Esophagus muscularis mucosa (tissue), 4 donors: ENCODE results near the gene EFNA1. TPM values are rescaled to one million over a fixed set of nuclear protein-coding genes. Genes with fewer than 3 reads are reported as not detected.
A peak's percentile ranks its signal among the peaks of the same experiment; 100 is the strongest.

Source experiments
- DNase-seq: peaks from one replicate; pipeline ENCODE4 v3.0.0-alpha.2; 2017; ENCODE audit errors: extremely low spot score
- H3K27ac ChIP-seq, 4 donors: fragments of 200-600 bp; sonication (generic); replicated peaks in 1 of 4; 1 replicate in 3 of 4; 2 replicates in 1 of 4; pipeline ENCODE4 v1.5.1; 2016 to 2019; ENCODE audit warnings: mild to moderate bottlenecking in 1 of 4
- H3K27me3 ChIP-seq, 4 donors: fragments of 200-600 bp; sonication (generic); one replicate each; pipeline versions ENCODE4 v1.5.1 to v1.6.0; 2016 to 2019
- H3K36me3 ChIP-seq, 4 donors: fragments of 200-600 bp; sonication (generic); one replicate each; pipeline ENCODE4 v1.5.1; 2016 to 2019
- H3K4me1 ChIP-seq, 4 donors: fragments of 200-600 bp; sonication (generic); one replicate each; pipeline ENCODE4 v1.5.1; 2016 to 2019
- H3K4me3 ChIP-seq, 4 donors: fragments of 200-600 bp; sonication (generic); 1 replicate in 2 of 4; 2 replicates in 2 of 4; pipeline ENCODE4 v1.5.1; 2016 to 2019; ENCODE audit warnings: mild to moderate bottlenecking in 4 of 4, moderate library complexity in 1 of 4
- H3K9me3 ChIP-seq, 4 donors: fragments of 200-600 bp; sonication (generic); 1 replicate in 3 of 4; 2 replicates in 1 of 4; pipeline ENCODE4 v1.5.1; 2016 to 2019
- CTCF ChIP-seq, 3 experiments: fragments of 200-600 bp in 2 of 3; fragments of 450-650 bp in 1 of 3; sonication (generic) in 2 of 3; IDR thresholded peaks; one replicate each; pipeline ENCODE4 v1.5.1; 2017 to 2019; ENCODE audit warnings: antibody characterized with exemption in 3 of 3, mild to moderate bottlenecking in 2 of 3, moderate library complexity in 1 of 3
- EP300 ChIP-seq: sonication (generic); formaldehyde crosslinking; IDR thresholded peaks from one replicate; pipeline ENCODE4 v1.6.1; 2017; ENCODE audit warnings: antibody characterized with exemption
- POLR2A ChIP-seq: fragments of 450-650 bp; IDR thresholded peaks from one replicate; pipeline ENCODE4 v1.6.1; 2017; ENCODE audit warnings: antibody characterized with exemption, moderate library complexity, mild to moderate bottlenecking, low read depth
- POLR2AphosphoS5 ChIP-seq, 2 donors: sonication (generic); formaldehyde crosslinking; IDR thresholded peaks; one replicate each; pipeline ENCODE4 v1.6.1; 2017; ENCODE audit warnings: antibody characterized with exemption in 2 of 2
- WGBS: methylation state at CpG from one replicate; pipeline ENCODE4 v1.1.5; 2018; 5-methylcytosine and 5-hydroxymethylcytosine counted together
- intact Hi-C: fragments of 100-400 bp; cut with DNase I; formaldehyde crosslinking; loops from one replicate; pipeline ENCODE4 v1.15.1; 2023
- total RNA-seq, 4 donors: library from RNA; depleted of rRNA; stranded (reverse); fragments of >200 nt; gene quantifications; one replicate each; pipeline versions ENCODE4 v1.1.0 to v1.2.1, GENCODE V29; 2016

Gene EFNA1
- total RNA-seq, 4 donors from 2014 or later = 11.2 to 37.3 (median 27.5) TPM

DNA sequence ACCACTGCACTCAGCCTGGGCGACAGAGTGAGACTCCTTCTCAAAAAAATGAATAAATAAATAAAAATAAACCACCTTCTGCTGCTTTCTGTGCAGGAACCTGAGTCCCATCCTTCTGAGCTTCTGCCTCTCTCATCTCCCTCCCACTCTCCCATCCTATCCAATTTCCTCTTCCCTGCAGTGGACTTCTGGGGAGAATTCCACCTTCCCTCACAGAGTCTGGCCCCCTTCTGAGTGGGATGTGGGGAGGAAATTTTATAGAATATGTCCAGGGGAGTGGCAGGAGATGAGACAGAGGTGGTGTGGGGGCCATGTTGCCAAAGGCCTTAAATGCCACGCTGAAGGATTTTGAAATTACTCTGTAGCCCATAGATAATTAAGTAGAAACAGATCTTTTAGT is 5.4 kb upstream of the EFNA1 start:
- Histone ChIP-seq H3K27me3 (peaks cover 0 to 5% (median 0%) of the 10 kb centered on the region in 4 donors), H3K9me3 (no peaks in the 10 kb centered on the region), H3K4me1 (peaks cover 17 to 31% (median 19%) of the 10 kb centered on the region in 4 donors), H3K4me3 (no peak overlapping the region), H3K27ac (no peak overlapping the region), H3K36me3 (no peaks in the 10 kb centered on the region)
- DNase-seq = no peak
- intact Hi-C loops = no loop called here
- TF ChIP-seq EP300 (no peak), POLR2AphosphoS5 (IDR thresholded peaks at IDR 0.05) (no peak), POLR2A (no peak), CTCF (IDR thresholded peaks at IDR 0.05) (no peak)
- 67% methylated on average over 2 of the region's 2 CpGs for WGBS

GRCh38 chr1:155123801-155124200 is 3.9 kb upstream of the EFNA1 start:
- intact Hi-C loops = no loop called here
- DNase-seq = no peak
- TF ChIP-seq POLR2A = no peak
- no peak for TF ChIP-seq CTCF (IDR thresholded peaks at IDR 0.05)
- TF ChIP-seq POLR2AphosphoS5 (IDR thresholded peaks at IDR 0.05) = no peak
- TF ChIP-seq EP300 = no peak

DNA sequence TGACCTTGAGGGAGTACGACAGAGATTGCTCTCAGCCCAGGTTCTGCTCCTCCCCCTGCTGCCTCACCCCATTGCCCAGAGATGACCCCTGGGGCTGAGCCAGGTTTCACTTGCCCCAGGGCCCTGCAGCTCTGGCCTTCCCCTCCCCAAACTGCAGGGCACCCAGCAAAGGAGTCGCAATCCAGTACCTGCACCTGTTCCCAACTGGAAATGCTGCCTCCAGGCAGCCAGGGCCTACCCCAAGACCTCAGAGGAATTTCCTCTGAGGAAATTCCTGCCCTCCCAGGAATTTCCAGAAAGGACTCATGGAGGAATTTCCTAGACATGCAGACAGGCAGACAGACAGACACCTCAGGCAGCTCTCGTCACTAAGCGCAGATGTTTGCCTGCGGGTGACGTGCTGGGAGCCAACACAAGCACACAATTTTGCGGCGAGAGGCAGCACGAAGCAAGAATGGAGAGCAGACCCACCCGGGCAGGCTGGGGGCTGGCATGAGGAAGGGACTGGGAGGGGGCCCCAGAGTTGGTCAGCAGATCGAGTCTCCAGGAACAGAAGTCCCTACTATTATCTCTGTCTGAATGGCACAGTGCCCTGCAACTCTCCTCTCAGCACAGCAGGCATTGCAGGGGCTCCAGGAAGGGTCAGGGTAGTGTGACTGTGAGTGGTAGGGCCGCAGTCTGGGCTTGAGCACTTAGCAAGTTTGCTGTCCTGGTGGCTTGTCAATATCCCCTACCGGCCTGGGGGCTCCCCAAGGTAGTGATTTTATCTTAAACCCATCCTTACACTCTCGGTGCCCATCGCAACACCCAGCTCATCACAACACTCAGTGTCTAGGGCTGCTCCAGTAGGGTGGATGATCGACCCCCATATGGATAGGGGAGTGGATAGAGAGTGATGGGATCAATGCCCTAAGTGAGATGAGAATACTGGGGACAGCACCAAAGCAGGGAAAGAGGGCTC is 2.9 kb upstream of the EFNA1 start:
- no peak overlapping the region for H3K4me3 ChIP-seq
- no peaks in the 10 kb centered on the region for H3K36me3 ChIP-seq
- TF ChIP-seq EP300 (no peak), POLR2A (no peak), CTCF (IDR thresholded peaks at IDR 0.05) (no peak), POLR2AphosphoS5 (IDR thresholded peaks at IDR 0.05) (no peak)
- no peaks in the 10 kb centered on the region for H3K27me3 ChIP-seq
- peaks cover 38 to 43% (median 40%) of the 10 kb centered on the region in 4 donors for H3K4me1 ChIP-seq
- peak overlapping the region in 1 of 4 donors; percentile 34 for H3K27ac ChIP-seq
- intact Hi-C loops = loop anchor here (5.0 kb wide), 2 partner anchors 32 to 48 kb away; partner anchors contain the start of genes KRTCAP2 and TRIM46
- H3K9me3 ChIP-seq = no peaks in the 10 kb centered on the region
- DNase-seq = no peak
- WGBS = 83% methylated on average over 15 of the region's 16 CpGs

More at GRCh38 chr1:155123801-155124200, 3.9 kb upstream of the EFNA1 start:
- Histone ChIP-seq H3K27me3 (no peaks in the 10 kb centered on the region), H3K4me3 (no peak overlapping the region), H3K27ac (no peak overlapping the region), H3K4me1 (peaks cover 29 to 33% (median 31%) of the 10 kb centered on the region in 4 donors), H3K36me3 (no peaks in the 10 kb centered on the region), H3K9me3 (no peaks in the 10 kb centered on the region)
- WGBS = 71% methylated on average over 4 of the region's 4 CpGs

- WGBS = 76% methylated on average over 11 of the region's 11 CpGs
- Histone ChIP-seq H3K36me3 (no peaks in the 10 kb centered on the region), H3K9me3 (no peaks in the 10 kb centered on the region), H3K27me3 (no peaks in the 10 kb centered on the region), H3K27ac (peak overlapping the region; percentile 85 to 97 (median 89)), H3K4me1 (peaks cover 45 to 50% (median 48%) of the 10 kb centered on the region in 4 donors), H3K4me3 (no peak overlapping the region)
- intact Hi-C loops = loop anchor here (5.0 kb wide), 2 partner anchors 33 to 47 kb away; partner anchors contain the start of genes KRTCAP2 and TRIM46
- no peak for DNase-seq
- no peak for TF ChIP-seq EP300
- no peak for TF ChIP-seq POLR2A
- TF ChIP-seq POLR2AphosphoS5 (IDR thresholded peaks at IDR 0.05) = no peak
- no peak for TF ChIP-seq CTCF (IDR thresholded peaks at IDR 0.05)
Measured at GRCh38 chr1:155125511-155125945, 2.1 kb upstream of the EFNA1 start.
